HEK293 (cell line): Measurements from ENCODE around the gene GAD1.

Experiments used
- CTCF ChIA-PET: fragments of 350-600 bp; formaldehyde crosslinking; extraction: SDS; loops from one replicate; lab custom pipeline; 2021; ENCODE audit warnings: antibody characterized with exemption; lab: Yijun Ruan, JAX
- POLR2A ChIA-PET: fragments of 300-600 bp; formaldehyde crosslinking; extraction: SDS; loops from one replicate; lab custom pipeline; 2020; ENCODE audit warnings: antibody characterized with exemption, inconsistent platforms; lab: Yijun Ruan, JAX
- H3K27ac ChIP-seq: fragments of 200-500 bp; sonication (Bioruptor generic); 2 replicates; pipeline ENCODE4 v1.5.1; 2014; ENCODE audit warnings: low read depth, low read length, control low read depth, inconsistent platforms; ENCODE audit errors: extremely low read depth
- H3K36me3 ChIP-seq, 2 experiments: fragments of 200-500 bp in 1 of 2; sonication (Bioruptor generic) in 1 of 2; 1 replicate in 1 of 2; 2 replicates in 1 of 2; pipeline ENCODE4 v1.5.1; 2014 to 2017; ENCODE audit warnings: inconsistent platforms in 2 of 2, low read length in 2 of 2; ENCODE audit not compliant: control insufficient read depth in 2 of 2, insufficient read depth in 1 of 2
- H3K4me1 ChIP-seq: fragments of 200-500 bp; sonication (Bioruptor generic); 2 replicates; pipeline ENCODE4 v1.5.1; 2014; ENCODE audit warnings: mild to moderate bottlenecking, low read length, inconsistent platforms; ENCODE audit not compliant: control insufficient read depth, insufficient read depth
- H3K4me3 ChIP-seq: 2 replicates; pipeline ENCODE4 v1.5.1; 2011; ENCODE audit warnings: low read depth, mild to moderate bottlenecking, control low read depth, low read length, moderate library complexity
- H3K9me3 ChIP-seq: fragments of 200-500 bp; sonication (Bioruptor generic); 2 replicates; pipeline ENCODE4 v1.5.1; 2014; ENCODE audit warnings: low read depth, low read length, inconsistent platforms; ENCODE audit not compliant: control insufficient read depth, insufficient read depth
- ELK4 ChIP-seq: IDR thresholded peaks from 2 replicates; pipeline ENCODE4 v1.6.1; 2011; ENCODE audit warnings: mild to moderate bottlenecking, low read depth, low read length, borderline replicate concordance
- GLI2 ChIP-seq: fragments of 450-650 bp; formaldehyde crosslinking; IDR thresholded peaks from 2 replicates; pipeline ENCODE4; 2017; ENCODE audit warnings: missing biosample characterization, missing genetic modification characterization, low read depth, borderline replicate concordance
- HOXD13 ChIP-seq: sonication (generic); formaldehyde crosslinking; IDR thresholded peaks from 2 replicates; pipeline ENCODE4 v1.8.0; 2022; ENCODE audit warnings: missing genetic modification reagents, borderline replicate concordance
- KLF9 ChIP-seq: fragments of 450-650 bp; formaldehyde crosslinking; IDR thresholded peaks from 2 replicates; pipeline ENCODE4 v1.5.1; 2016; ENCODE audit warnings: missing biosample characterization, missing genetic modification characterization, low read depth
- OVOL3 ChIP-seq: fragments of 450-650 bp; formaldehyde crosslinking; IDR thresholded peaks from 2 replicates; pipeline ENCODE4 v1.5.1; 2016; ENCODE audit warnings: missing biosample characterization, missing genetic modification characterization
- REPIN1 ChIP-seq: fragments of 450-650 bp; formaldehyde crosslinking; IDR thresholded peaks from 2 replicates; pipeline ENCODE4 v1.5.1; 2017; ENCODE audit warnings: missing biosample characterization, missing genetic modification characterization, low read depth
- SALL2 ChIP-seq: fragments of 450-650 bp; formaldehyde crosslinking; IDR thresholded peaks from 2 replicates; pipeline ENCODE4 v1.5.0; 2017; ENCODE audit warnings: missing biosample characterization, mild to moderate bottlenecking, missing genetic modification characterization, borderline replicate concordance
- TCF7L2 ChIP-seq: IDR thresholded peaks from 2 replicates; pipeline ENCODE4 v1.6.1; 2011; ENCODE audit warnings: low read depth, mild to moderate bottlenecking, inconsistent platforms, low read length, moderate library complexity, borderline replicate concordance
- TRIM28 ChIP-seq: IDR thresholded peaks from 2 replicates; pipeline ENCODE4 v1.6.1; 2011; ENCODE audit warnings: low read length, control low read depth, borderline replicate concordance
- ZBTB48 ChIP-seq: fragments of 450-650 bp; formaldehyde crosslinking; IDR thresholded peaks from 2 replicates; pipeline ENCODE4 v1.5.1; 2016; ENCODE audit warnings: missing biosample characterization, missing genetic modification characterization
- ZBTB6 ChIP-seq: fragments of 450-650 bp; formaldehyde crosslinking; IDR thresholded peaks from 2 replicates; pipeline ENCODE4 v1.5.1; 2017; ENCODE audit warnings: missing biosample characterization, missing genetic modification characterization
- ZFHX2 ChIP-seq: fragments of 450-650 bp; formaldehyde crosslinking; conservative IDR thresholded peaks from 2 replicates; pipeline ENCODE4 v1.5.1; 2016; ENCODE audit warnings: missing biosample characterization, missing genetic modification characterization
- ZNF112 ChIP-seq: fragments of 450-650 bp; formaldehyde crosslinking; IDR thresholded peaks from 2 replicates; pipeline ENCODE4 v1.5.0; 2017; ENCODE audit warnings: missing biosample characterization, missing genetic modification characterization
- ZNF133 ChIP-seq: fragments of 450-650 bp; formaldehyde crosslinking; IDR thresholded peaks from 2 replicates; pipeline ENCODE4 v1.5.1; 2016; ENCODE audit warnings: missing biosample characterization, missing genetic modification characterization
- ZNF155 ChIP-seq: fragments of 450-650 bp; formaldehyde crosslinking; IDR thresholded peaks from 2 replicates; pipeline ENCODE4 v1.5.1; 2016; ENCODE audit warnings: missing biosample characterization, missing genetic modification characterization
- ZNF157 ChIP-seq: fragments of 450-650 bp; formaldehyde crosslinking; IDR thresholded peaks from 2 replicates; pipeline ENCODE4 v1.5.1; 2016; ENCODE audit warnings: missing biosample characterization, missing genetic modification characterization
- ZNF174 ChIP-seq: fragments of 450-650 bp; formaldehyde crosslinking; IDR thresholded peaks from 2 replicates; pipeline ENCODE4 v1.5.0; 2017; ENCODE audit warnings: missing biosample characterization, mild to moderate bottlenecking, missing genetic modification characterization
- ZNF211 ChIP-seq: fragments of 450-650 bp; formaldehyde crosslinking; IDR thresholded peaks from 2 replicates; pipeline ENCODE4 v1.5.1; 2016; ENCODE audit warnings: low read depth, missing biosample characterization, missing genetic modification characterization
- ZNF223 ChIP-seq: fragments of 450-650 bp; formaldehyde crosslinking; IDR thresholded peaks from 2 replicates; pipeline ENCODE4 v1.5.1; 2016; ENCODE audit warnings: missing biosample characterization, missing genetic modification characterization
- ZNF26 ChIP-seq: fragments of 450-650 bp; formaldehyde crosslinking; IDR thresholded peaks from 2 replicates; pipeline ENCODE4 v1.5.1; 2016; ENCODE audit warnings: missing biosample characterization, missing genetic modification characterization
- ZNF274 ChIP-seq, 2 experiments: fragments of 200-500 bp in 1 of 2; fragments of 450-650 bp in 1 of 2; sonication (Bioruptor generic) in 1 of 2; formaldehyde crosslinking in 1 of 2; IDR thresholded peaks; 2 replicates each; pipeline versions ENCODE4 v1.5.1 to v1.6.1; 2014 to 2016; ENCODE audit warnings: borderline replicate concordance in 1 of 2, inconsistent platforms in 1 of 2, low read length in 1 of 2, missing biosample characterization in 1 of 2, missing genetic modification characterization in 1 of 2
- ZNF311 ChIP-seq: fragments of 450-650 bp; formaldehyde crosslinking; IDR thresholded peaks from 2 replicates; pipeline ENCODE4 v1.5.1; 2017; ENCODE audit warnings: missing biosample characterization, missing genetic modification characterization, borderline replicate concordance
- ZNF335 ChIP-seq: fragments of 450-650 bp; formaldehyde crosslinking; conservative IDR thresholded peaks from 2 replicates; pipeline ENCODE4 v1.5.1; 2016; ENCODE audit warnings: missing biosample characterization, missing genetic modification characterization
- ZNF366 ChIP-seq: fragments of 450-650 bp; formaldehyde crosslinking; conservative IDR thresholded peaks from 2 replicates; pipeline ENCODE4 v1.5.1; 2016; ENCODE audit warnings: missing biosample characterization, missing genetic modification characterization
- ZNF654 ChIP-seq: fragments of 450-650 bp; formaldehyde crosslinking; IDR thresholded peaks from 2 replicates; pipeline ENCODE4 v1.5.1; 2016; ENCODE audit warnings: low read depth, missing biosample characterization, missing genetic modification characterization
- ZNF660 ChIP-seq: fragments of 450-650 bp; IDR thresholded peaks from 2 replicates; pipeline ENCODE4 v1.5.1; 2018; ENCODE audit warnings: missing biosample characterization, mild to moderate bottlenecking, missing genetic modification characterization
- ZNF670 ChIP-seq: fragments of 450-650 bp; formaldehyde crosslinking; IDR thresholded peaks from 2 replicates; pipeline ENCODE4 v1.5.1; 2016; ENCODE audit warnings: missing biosample characterization, missing genetic modification characterization, low read depth
- ZNF776 ChIP-seq: fragments of 450-650 bp; formaldehyde crosslinking; IDR thresholded peaks from 2 replicates; pipeline ENCODE4 v1.5.0; 2017; ENCODE audit warnings: missing biosample characterization, missing genetic modification characterization, borderline replicate concordance
- ZNF785 ChIP-seq: fragments of 450-650 bp; formaldehyde crosslinking; IDR thresholded peaks from 2 replicates; pipeline ENCODE4 v1.5.1; 2016; ENCODE audit warnings: missing biosample characterization, missing genetic modification characterization
- ZSCAN4 ChIP-seq: fragments of 450-650 bp; formaldehyde crosslinking; IDR thresholded peaks from 2 replicates; pipeline ENCODE4 v1.5.1; 2017; ENCODE audit warnings: missing biosample characterization, missing genetic modification characterization
- TF ChIP-seq, protein P1 (sequence below): fragments of 450-650 bp; IDR thresholded peaks from 2 replicates; pipeline ENCODE4 v1.5.1; 2018; ENCODE audit warnings: missing biosample characterization, mild to moderate bottlenecking, missing genetic modification characterization

Gene GAD1

GRCh38 chr2:170885130-170885791 is 68.6 kb downstream of the GAD1 start:
- ChIA-PET POLR2A (interaction anchor here (0.6 to 1.0 kb wide), 2 partner anchors 9 to 18 kb away, joined by 4 to 8 read pairs; no protein-coding TSS in a partner anchor), CTCF (interaction anchor here (0.5 to 2.9 kb wide), 6 partner anchors 8 to 477 kb away, joined by 3 to 14 read pairs (median 3); no protein-coding TSS in a partner anchor)
- no peak overlapping the region for H3K27ac ChIP-seq
- H3K36me3 ChIP-seq: no peaks in the 10 kb centered on the region
- H3K9me3 ChIP-seq: no peaks in the 10 kb centered on the region
- H3K4me3 ChIP-seq: no peak overlapping the region
- no peaks in the 10 kb centered on the region for H3K4me1 ChIP-seq
- TF ChIP-seq HOXD13 (CRISPR knock-in tag) (no peak), ZNF785 (no peak), ZNF654 (no peak), ZNF274 (IDR thresholded peaks at IDR 0.05; ENCODE audit: low read length) (no peak), ZNF274 (tag by site-specific recombination; IDR thresholded peaks at IDR 0.05; ENCODE audit: borderline replicate concordance) (no peak), ZNF211 (tag by site-specific recombination) (no peak), ZBTB6 (no peak), ZNF660 (tag by site-specific recombination) (no peak), ZNF26 (tag by site-specific recombination) (no peak), ZNF670 (tag by site-specific recombination) (no peak), OVOL3 (tag by site-specific recombination) (no peak), ZNF174 (tag by site-specific recombination) (no peak), ZNF157 (tag by site-specific recombination) (no peak), TRIM28 (no peak), ZNF335 (no peak), ZNF311 (tag by site-specific recombination) (no peak), ZNF776 (no peak), KLF9 (tag by site-specific recombination) (no peak), ZNF366 (tag by site-specific recombination) (no peak), ZSCAN4 (tag by site-specific recombination) (no peak)
- TF ChIP-seq, protein P1, sequence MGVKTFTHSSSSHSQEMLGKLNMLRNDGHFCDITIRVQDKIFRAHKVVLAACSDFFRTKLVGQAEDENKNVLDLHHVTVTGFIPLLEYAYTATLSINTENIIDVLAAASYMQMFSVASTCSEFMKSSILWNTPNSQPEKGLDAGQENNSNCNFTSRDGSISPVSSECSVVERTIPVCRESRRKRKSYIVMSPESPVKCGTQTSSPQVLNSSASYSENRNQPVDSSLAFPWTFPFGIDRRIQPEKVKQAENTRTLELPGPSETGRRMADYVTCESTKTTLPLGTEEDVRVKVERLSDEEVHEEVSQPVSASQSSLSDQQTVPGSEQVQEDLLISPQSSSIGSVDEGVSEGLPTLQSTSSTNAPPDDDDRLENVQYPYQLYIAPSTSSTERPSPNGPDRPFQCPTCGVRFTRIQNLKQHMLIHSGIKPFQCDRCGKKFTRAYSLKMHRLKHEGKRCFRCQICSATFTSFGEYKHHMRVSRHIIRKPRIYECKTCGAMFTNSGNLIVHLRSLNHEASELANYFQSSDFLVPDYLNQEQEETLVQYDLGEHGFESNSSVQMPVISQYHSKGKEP (tag by site-specific recombination): no peak

GRCh38 chr2:170886386-170886785 is 69.7 kb downstream of the GAD1 start:
- CTCF ChIA-PET: interaction anchor here (1.5 to 1.8 kb wide), 2 partner anchors 9 to 13 kb away, joined by 3 to 6 read pairs; no protein-coding TSS in a partner anchor
- Histone ChIP-seq H3K4me3 (no peak overlapping the region), H3K27ac (no peak overlapping the region), H3K36me3 (no peaks in the 10 kb centered on the region), H3K9me3 (no peaks in the 10 kb centered on the region), H3K4me1 (no peaks in the 10 kb centered on the region)
- POLR2A ChIA-PET: no interaction called here
- no peak for TF ChIP-seq ZNF155 (tag by site-specific recombination)
- TF ChIP-seq TCF7L2: no peak
- TF ChIP-seq ZNF112 (tag by site-specific recombination): no peak
- TF ChIP-seq ZNF223 (tag by site-specific recombination): no peak
- TF ChIP-seq REPIN1 (tag by site-specific recombination): no peak
- no peak for TF ChIP-seq ELK4
- TF ChIP-seq ZBTB48 (tag by site-specific recombination): no peak
- no peak for TF ChIP-seq TRIM28
- no peak for TF ChIP-seq GLI2
- TF ChIP-seq SALL2 (tag by site-specific recombination): no peak
- TF ChIP-seq ZNF133 (tag by site-specific recombination): no peak
- no peak for TF ChIP-seq ZFHX2 (tag by site-specific recombination)
